Measurements from ENCODE around the gene PPIG.
"Not testable (repeated sequence)": the region's sequence is repeated elsewhere in the genome, so short reads cannot be mapped to it uniquely, and the experiment has no call there.

PPIG gene

GRCh38 chr2:169596546-169596945 lies 12.4 kb downstream of the PPIG start:
- not testable (repeated sequence) for DNase-seq

GRCh38 chr2:169598982-169599381 lies 14.8 kb downstream of the PPIG start:
- DNase-seq: no peak

GRCh38 chr2:169599568-169599967 lies 15.4 kb downstream of the PPIG start:
- no peak for DNase-seq

- DNase-seq: no peak
Measured at GRCh38 chr2:169609264-169609663, 25.1 kb downstream of the PPIG start.

GRCh38 chr2:169613876-169614275 lies 29.7 kb downstream of the PPIG start:
- no peak for DNase-seq

GRCh38 chr2:169615982-169616381 lies 31.8 kb downstream of the PPIG start:
- not testable (repeated sequence) for DNase-seq

GRCh38 chr2:169619946-169620345 lies 35.8 kb downstream of the PPIG start:
- no peak for DNase-seq

- DNase-seq: no peak
Measured at GRCh38 chr2:169620509-169620908, 36.4 kb downstream of the PPIG start.

GRCh38 chr2:169623235-169623634 lies 39.1 kb downstream of the PPIG start:
- DNase-seq: no peak

- no peak for DNase-seq
Measured at GRCh38 chr2:169625781-169626180, 41.6 kb downstream of the PPIG start.

GRCh38 chr2:169636440-169637097 lies 52.4 kb downstream of the PPIG start:
- no peak for DNase-seq

- DNase-seq: no peak
Measured at GRCh38 chr2:169637620-169638019, 53.5 kb downstream of the PPIG start.

GRCh38 chr2:169640104-169640503 lies 56.0 kb downstream of the PPIG start:
- no peak for DNase-seq

- DNase-seq: no peak
Measured at GRCh38 chr2:169641464-169641863, 57.3 kb downstream of the PPIG start.

- DNase-seq: no peak
Measured at GRCh38 chr2:169644173-169644572, 60.0 kb downstream of the PPIG start.

- DNase-seq: no peak
Measured at GRCh38 chr2:169647496-169647895, 63.3 kb downstream of the PPIG start.

- no peak for DNase-seq
Measured at GRCh38 chr2:169649278-169649677, 65.1 kb downstream of the PPIG start.

GRCh38 chr2:169653636-169654035 lies 69.5 kb downstream of the PPIG start:
- no peak for DNase-seq

GRCh38 chr2:169656164-169656563 lies 72.0 kb downstream of the PPIG start:
- DNase-seq: no peak

GRCh38 chr2:169658877-169659276 lies 74.7 kb downstream of the PPIG start:
- no peak for DNase-seq

- no peak for DNase-seq
Measured at GRCh38 chr2:169659320-169659719, 75.2 kb downstream of the PPIG start.

GRCh38 chr2:169661265-169661664 lies 77.1 kb downstream of the PPIG start:
- DNase-seq: no peak

- DNase-seq: no peak
Measured at GRCh38 chr2:169662744-169663143, 78.6 kb downstream of the PPIG start.

- no peak for DNase-seq
Measured at GRCh38 chr2:169663247-169663646, 79.1 kb downstream of the PPIG start.

- no peak for DNase-seq
Measured at GRCh38 chr2:169664600-169664977, 80.4 kb downstream of the PPIG start.
